Head of caudate nucleus (tissue), 42 donors: ENCODE results near the gene MT4.

ENCODE experiments used
- DNase-seq, 42 donors: peaks; one replicate each; pipeline versions ENCODE4 v3.0.0 to v3.0.0-alpha.2; 2020 to 2021; ENCODE audit warnings: mixed read lengths in 7 of 42
- intact Hi-C: fragments of 100-400 bp; cut with DNase I; formaldehyde crosslinking; loops from one replicate; pipeline ENCODE4 v1.15.0; 2022

Gene MT4

DNA sequence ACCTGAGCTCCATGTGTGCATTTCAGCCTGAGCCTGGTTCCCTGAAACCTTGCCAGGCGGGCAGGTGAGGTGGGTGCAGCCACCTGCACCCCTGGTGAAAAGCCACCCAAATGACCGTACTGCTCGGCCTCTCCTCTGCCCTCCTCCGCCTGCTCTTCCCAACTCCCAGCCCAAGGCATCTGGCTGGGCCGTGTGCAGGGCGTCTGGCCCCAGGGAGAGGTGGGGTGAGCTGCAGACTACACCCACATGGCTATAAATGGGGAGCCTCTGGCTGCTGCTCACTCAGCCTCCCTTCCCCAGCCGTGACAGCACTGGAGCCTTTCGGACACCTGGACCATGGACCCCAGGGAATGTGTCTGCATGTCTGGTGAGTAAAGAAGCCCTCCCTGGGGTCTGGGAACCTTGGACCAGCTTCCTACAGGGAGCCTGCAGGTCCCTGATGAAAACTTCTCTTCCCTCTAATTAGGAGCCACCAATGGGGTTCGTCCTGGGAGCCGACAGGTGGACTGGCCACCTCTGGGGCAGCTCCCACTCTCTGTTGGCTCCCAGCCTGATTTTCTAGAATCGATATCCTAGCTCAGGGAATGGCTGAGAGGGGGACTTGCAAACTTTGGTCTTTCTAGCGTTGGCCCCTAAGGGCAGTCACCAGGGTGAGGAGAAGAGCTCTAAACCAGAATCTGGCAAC, at the start of gene MT4:
Gene MT4 (plus strand): TSS at position 281 of the 685 bp plus-strand sequence. CDS start 56 bp downstream, at position 337.
- DNase-seq, result peak in 1 of 42 donors; percentile 12
- intact Hi-C loops, result no loop called here

DNA sequence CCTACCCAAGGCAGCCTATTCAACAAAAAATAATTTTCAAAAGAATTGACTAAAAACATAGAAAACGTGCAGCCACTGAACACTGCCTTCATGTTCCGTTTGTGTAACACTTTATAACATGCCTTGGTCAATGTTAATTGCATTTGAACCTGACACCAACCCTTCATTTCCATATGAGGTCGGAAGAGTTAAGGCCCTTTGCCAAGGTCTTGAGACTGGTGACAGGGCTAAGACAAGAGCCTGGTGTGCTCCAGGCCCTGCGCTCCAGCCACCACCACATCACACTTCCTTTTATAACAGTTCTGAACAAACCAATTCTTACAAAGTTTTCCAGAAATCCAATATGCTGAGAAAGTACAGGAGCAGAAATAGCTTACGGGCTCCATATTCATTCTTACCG, 49.2 kb upstream of the MT4 start:
- intact Hi-C loops, result loop anchor here (5.0 kb wide), 1 partner anchor 87 kb away; no protein-coding TSS in a partner anchor
- peak in 6 of 42 donors; percentile 25 to 63 (median 32) for DNase-seq

- DNase-seq, result peak in 9 of 42 donors; percentile 18 to 60 (median 34)
- intact Hi-C loops, result loop anchor here (5.0 kb wide), 1 partner anchor 85 kb away; no protein-coding TSS in a partner anchor
Observed at GRCh38 chr16:56517206-56517605, 47.7 kb upstream of the MT4 start.

GRCh38 chr16:56518425-56518824, 46.4 kb upstream of the MT4 start:
- DNase-seq, result peak in 12 of 42 donors; percentile 16 to 69 (median 34)
- intact Hi-C loops, result loop anchor here (5.0 kb wide), 1 partner anchor 84 kb away; no protein-coding TSS in a partner anchor

DNA sequence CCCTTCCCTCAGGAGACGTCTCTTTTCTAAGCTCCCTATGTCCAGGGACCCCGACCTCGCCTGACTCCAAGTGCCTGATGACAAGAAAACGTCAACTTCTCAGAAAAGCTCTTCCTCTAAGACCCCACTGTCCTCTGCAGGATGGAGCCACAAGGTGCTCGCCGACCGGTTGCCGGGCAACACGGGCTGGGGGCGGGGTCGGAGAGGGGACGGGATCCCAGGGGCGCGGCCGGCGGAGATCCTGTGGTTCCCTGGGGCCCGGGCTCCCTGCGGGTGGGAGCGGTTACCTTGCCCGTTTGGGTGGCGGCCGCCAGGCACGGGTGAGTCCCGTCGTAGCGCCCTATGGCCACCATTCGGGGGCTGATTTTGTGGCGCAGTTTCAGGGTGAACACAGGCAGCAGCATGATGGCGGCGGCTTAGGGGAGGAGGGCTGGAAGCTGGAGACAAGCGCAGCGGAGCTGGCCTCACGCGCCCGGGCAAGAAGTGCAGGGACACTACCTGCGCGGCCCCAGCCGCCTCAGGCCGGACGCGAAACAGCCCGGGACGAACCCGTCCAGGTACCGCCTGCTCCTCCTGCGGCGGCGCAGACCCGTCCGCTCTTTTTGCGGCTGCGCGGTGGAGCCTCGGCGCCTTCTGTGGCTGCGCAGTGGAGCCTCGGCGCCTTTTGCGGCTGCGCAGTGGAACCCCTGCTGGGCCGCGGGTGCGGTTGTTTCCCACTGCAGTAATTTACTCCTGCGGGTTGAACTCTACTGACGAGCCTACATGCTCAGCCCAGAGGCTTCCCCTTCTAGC, 45.2 kb upstream of the MT4 start, which contains the start of gene BBS2:
Gene BBS2 (minus strand): TSS at position 566 of the 792 bp plus-strand sequence. CDS start 162 bp downstream, at position 404.
- intact Hi-C loops, result loop anchor here (5.0 kb wide), 2 partner anchors 73 to 83 kb away; no protein-coding TSS in a partner anchor
- DNase-seq, result peak; percentile 81 to 97 (median 92)

- DNase-seq, result no peak
- intact Hi-C loops, result loop anchor here (5.0 kb wide), 1 partner anchor 72 kb away; no protein-coding TSS in a partner anchor
Observed at GRCh38 chr16:56520251-56520577, 44.7 kb upstream of the MT4 start.

- DNase-seq, result peak in 1 of 42 donors; percentile 4
- intact Hi-C loops, result no loop called here
Observed at GRCh38 chr16:56525236-56525635, 39.6 kb upstream of the MT4 start.

- intact Hi-C loops, result no loop called here
- DNase-seq, result peak in 1 of 42 donors; percentile 3
Observed at GRCh38 chr16:56530872-56531271, 34.0 kb upstream of the MT4 start.

GRCh38 chr16:56532714-56533113, 32.2 kb upstream of the MT4 start:
- DNase-seq, result no peak
- intact Hi-C loops, result no loop called here

GRCh38 chr16:56534847-56535383, 30.0 kb upstream of the MT4 start:
- no peak for DNase-seq
- intact Hi-C loops, result no loop called here

DNA sequence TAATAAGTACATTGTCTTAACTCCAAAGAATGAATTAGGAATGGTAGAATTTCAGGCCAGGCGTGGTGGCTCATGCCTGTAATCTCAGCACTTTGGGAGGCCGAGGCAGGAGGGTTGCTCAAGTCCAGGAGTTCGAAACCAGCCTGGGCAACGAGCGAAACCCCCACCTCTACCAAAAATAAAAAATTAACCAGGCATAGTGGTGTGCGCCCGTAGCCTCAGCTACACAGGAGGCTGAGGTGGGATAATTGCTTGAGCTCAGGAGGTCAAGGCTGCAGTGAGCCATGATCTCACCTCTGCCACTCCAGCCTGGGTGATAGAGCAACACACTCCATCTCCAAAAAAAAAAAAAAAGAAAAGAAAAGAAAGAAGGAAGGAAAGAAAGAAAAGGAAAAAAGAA, 26.5 kb upstream of the MT4 start:
- intact Hi-C loops, result no loop called here
- DNase-seq, result no peak

GRCh38 chr16:56539656-56540055, 25.2 kb upstream of the MT4 start:
- peak in 1 of 42 donors; percentile 36 for DNase-seq
- intact Hi-C loops, result no loop called here

DNA sequence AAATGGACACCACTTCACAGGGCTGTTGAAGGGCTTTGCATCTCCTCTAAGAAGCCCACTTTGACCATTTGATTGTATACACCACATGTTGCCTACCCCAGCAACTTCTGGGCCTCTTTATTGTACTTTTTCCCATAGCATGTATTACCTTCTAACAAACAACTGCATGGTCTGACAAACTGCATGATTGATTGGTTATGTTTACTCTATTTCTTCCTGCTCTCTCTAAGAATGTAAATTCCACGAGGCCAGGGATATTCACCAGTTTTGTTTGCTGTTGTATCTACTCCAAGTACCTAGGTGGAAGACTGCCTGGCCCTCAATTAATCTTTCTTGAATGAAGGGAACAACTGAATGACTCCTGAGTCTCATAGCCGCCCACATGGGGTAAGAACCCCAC, 22.8 kb upstream of the MT4 start:
- DNase-seq, result no peak
- intact Hi-C loops, result no loop called here

- intact Hi-C loops, result no loop called here
- DNase-seq, result peak; percentile 44 to 93 (median 80)
Observed at GRCh38 chr16:56547120-56547948, 17.5 kb upstream of the MT4 start.

DNA sequence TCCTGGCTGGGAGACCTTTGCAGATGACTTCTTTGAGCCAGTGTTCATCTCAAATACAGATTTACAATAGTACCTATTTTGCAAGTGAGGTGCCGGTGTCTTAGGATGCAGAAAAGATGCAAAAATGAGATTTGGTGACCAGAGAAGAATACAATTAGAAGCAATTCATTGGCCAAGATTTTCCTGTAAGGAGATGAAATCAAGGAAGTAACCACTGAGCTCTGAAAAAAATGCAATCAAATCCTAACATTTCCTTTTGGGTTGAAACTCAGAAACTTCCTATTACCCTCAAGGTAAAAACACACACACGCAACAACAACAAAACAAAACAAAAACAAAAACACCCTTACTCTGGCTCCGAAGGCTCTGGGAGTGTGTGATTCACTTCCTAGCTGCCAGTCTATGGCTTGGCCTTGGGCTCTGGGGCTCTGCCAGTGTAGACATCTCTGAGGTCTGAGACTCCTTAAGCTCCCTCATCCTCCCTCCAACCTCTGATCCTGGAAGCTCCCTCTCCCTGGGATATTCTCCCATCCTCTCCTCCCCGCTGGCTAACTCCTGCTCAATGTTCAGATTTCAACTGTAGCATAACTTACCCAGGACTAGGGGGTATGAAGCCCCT, 16.8 kb upstream of the MT4 start:
- DNase-seq, result peak in 11 of 42 donors; percentile 19 to 68 (median 36)
- intact Hi-C loops, result no loop called here

DNA sequence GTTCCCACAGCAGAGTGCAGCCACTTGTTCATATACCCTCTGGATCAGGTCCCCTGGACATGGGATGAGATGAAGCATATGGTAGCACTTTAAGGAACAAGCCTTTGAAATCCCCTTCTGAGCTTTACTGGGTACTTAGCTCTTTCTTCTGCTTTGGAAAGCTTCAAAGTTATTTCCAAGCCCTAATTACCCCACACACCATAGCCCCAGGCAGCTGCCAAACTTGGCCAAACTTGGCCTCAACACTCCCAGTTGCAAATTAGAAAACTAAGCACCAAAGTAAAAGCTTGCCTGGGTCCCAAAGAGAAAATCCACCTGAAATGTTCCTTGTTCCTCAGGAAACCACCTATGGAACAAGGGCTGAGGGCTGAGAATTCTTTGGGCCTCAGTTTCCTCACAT, 15.7 kb upstream of the MT4 start:
- DNase-seq, result peak in 1 of 42 donors; percentile 31
- intact Hi-C loops, result no loop called here

- DNase-seq, result no peak
- intact Hi-C loops, result no loop called here
Observed at GRCh38 chr16:56549744-56550385, 15.0 kb upstream of the MT4 start.
